Parathyroid adenoma (tissue), 2 donors: Measurements from ENCODE around the gene RASAL3.

Experiments used
- H2AFZ ChIP-seq: fragments of 300-600 bp; sonication (generic); one replicate; pipeline ENCODE4 v1.7.0; 2017; ENCODE audit warnings: antibody characterized with exemption, mild to moderate bottlenecking
- H3K27ac ChIP-seq: fragments of 300-600 bp; sonication (generic); one replicate; pipeline ENCODE4 v1.7.0; 2017
- H3K27me3 ChIP-seq: fragments of 300-600 bp; sonication (generic); one replicate; pipeline ENCODE4 v1.7.0; 2017; ENCODE audit warnings: low read length; ENCODE audit not compliant: control insufficient read depth, insufficient read depth
- H3K36me3 ChIP-seq: fragments of 300-600 bp; sonication (generic); one replicate; pipeline ENCODE4 v1.7.0; 2017; ENCODE audit warnings: low read length; ENCODE audit not compliant: control insufficient read depth, insufficient read depth
- H3K4me1 ChIP-seq: fragments of 300-600 bp; sonication (generic); one replicate; pipeline ENCODE4 v1.7.0; 2017; ENCODE audit warnings: control low read depth
- H3K4me2 ChIP-seq: fragments of 300-600 bp; sonication (generic); one replicate; pipeline ENCODE4 v1.7.0; 2017; ENCODE audit warnings: low read length
- H3K4me3 ChIP-seq: fragments of 300-600 bp; sonication (generic); one replicate; pipeline ENCODE4 v1.7.0; 2017; ENCODE audit warnings: low read depth, low read length
- H3K79me2 ChIP-seq: fragments of 300-600 bp; sonication (generic); one replicate; pipeline ENCODE4 v1.7.0; 2017; ENCODE audit warnings: control low read depth
- H3K9ac ChIP-seq: fragments of 300-600 bp; sonication (generic); one replicate; pipeline ENCODE4 v1.7.0; 2017; ENCODE audit warnings: mild to moderate bottlenecking
- H3K9me3 ChIP-seq: fragments of 300-600 bp; sonication (generic); one replicate; pipeline ENCODE4 v1.7.0; 2017; ENCODE audit warnings: low read length; ENCODE audit not compliant: control insufficient read depth
- CTCF ChIP-seq: fragments of 300-600 bp; sonication (generic); IDR thresholded peaks from one replicate; pipeline ENCODE4 v1.7.0; 2017; ENCODE audit warnings: antibody characterized with exemption, mild to moderate bottlenecking
- donor health status: primary hyperparathyroidism.

RASAL3 gene

GRCh38 chr19:15431396-15432017, 32.8 kb downstream of the RASAL3 start:
- Histone ChIP-seq H3K9me3 (no peaks in the 10 kb centered on the region), H3K4me1 (peaks cover 9% of the 10 kb centered on the region), H3K4me2 (peak overlapping the region; percentile 77), H3K4me3 (peak overlapping the region; percentile 65), H3K36me3 (no peaks in the 10 kb centered on the region), H3K9ac (peak overlapping the region; percentile 72), H3K27me3 (no peaks in the 10 kb centered on the region), H2AFZ (no peak overlapping the region), H3K27ac (no peak overlapping the region), H3K79me2 (peaks cover 15% of the 10 kb centered on the region)
- TF ChIP-seq CTCF = no peak

- Histone ChIP-seq H3K4me1 (peaks cover 9% of the 10 kb centered on the region), H3K27ac (no peak overlapping the region), H3K9ac (no peak overlapping the region), H3K4me3 (no peak overlapping the region), H3K9me3 (no peaks in the 10 kb centered on the region), H2AFZ (no peak overlapping the region), H3K79me2 (peaks cover 15% of the 10 kb centered on the region), H3K27me3 (no peaks in the 10 kb centered on the region), H3K36me3 (no peaks in the 10 kb centered on the region), H3K4me2 (no peak overlapping the region)
- no peak for TF ChIP-seq CTCF
These were observed 33.7 kb downstream of the RASAL3 start for GRCh38 chr19:15430526-15431120.

- peaks cover 9% of the 10 kb centered on the region for H3K4me1 ChIP-seq
- no peaks in the 10 kb centered on the region for H3K9me3 ChIP-seq
- H3K27me3 ChIP-seq = no peaks in the 10 kb centered on the region
- no peaks in the 10 kb centered on the region for H3K36me3 ChIP-seq
- no peak overlapping the region for H3K4me2 ChIP-seq
- no peak overlapping the region for H3K27ac ChIP-seq
- H3K4me3 ChIP-seq = no peak overlapping the region
- H2AFZ ChIP-seq = no peak overlapping the region
- TF ChIP-seq CTCF = no peak
- peaks cover 15% of the 10 kb centered on the region for H3K79me2 ChIP-seq
- no peak overlapping the region for H3K9ac ChIP-seq
These were observed 34.4 kb downstream of the RASAL3 start for GRCh38 chr19:15429825-15430467.

- no peak overlapping the region for H3K4me3 ChIP-seq
- no peaks in the 10 kb centered on the region for H3K36me3 ChIP-seq
- no peaks in the 10 kb centered on the region for H3K27me3 ChIP-seq
- no peak overlapping the region for H3K4me2 ChIP-seq
- H3K27ac ChIP-seq = no peak overlapping the region
- H3K9ac ChIP-seq = no peak overlapping the region
- no peak for TF ChIP-seq CTCF
- H3K4me1 ChIP-seq = peaks cover 9% of the 10 kb centered on the region
- H3K79me2 ChIP-seq = peaks cover 15% of the 10 kb centered on the region
- H2AFZ ChIP-seq = no peak overlapping the region
- no peaks in the 10 kb centered on the region for H3K9me3 ChIP-seq
These were observed 35.2 kb downstream of the RASAL3 start for GRCh38 chr19:15428956-15429824.
